Ecto neural progenitor cell (in vitro differentiated cells): ENCODE results near the gene DRAM1.

Source experiments
- DNase-seq: peaks from one replicate; pipeline ENCODE4 v3.0.0-alpha.2; 2018; ENCODE audit warnings: low spot score

Gene DRAM1

GRCh38 chr12:101941306-101942249 is 64.2 kb downstream of the DRAM1 start:
- no peak for DNase-seq

DNA sequence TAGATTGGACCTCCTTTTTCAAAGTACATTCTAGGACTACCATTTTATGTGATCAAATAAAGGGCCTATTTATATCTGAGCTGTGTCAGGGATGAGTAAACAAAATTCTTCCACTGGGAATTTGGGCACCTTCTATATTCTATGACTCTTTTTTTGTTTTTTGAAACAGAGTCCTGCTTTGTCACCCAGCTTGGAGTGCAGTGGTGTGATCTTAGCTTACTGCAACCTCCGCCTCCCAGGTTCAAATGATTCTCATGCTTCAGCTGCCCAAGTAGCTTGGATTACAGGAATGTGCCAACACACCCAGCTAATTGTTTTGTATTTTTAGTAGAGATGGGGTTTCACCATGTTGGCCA is 64.8 kb downstream of the DRAM1 start:
- DNase-seq = no peak

GRCh38 chr12:101945369-101946232 is 68.2 kb downstream of the DRAM1 start:
- no peak for DNase-seq

- no peak for DNase-seq
Measured at GRCh38 chr12:101946233-101946611, 68.8 kb downstream of the DRAM1 start.

DNA sequence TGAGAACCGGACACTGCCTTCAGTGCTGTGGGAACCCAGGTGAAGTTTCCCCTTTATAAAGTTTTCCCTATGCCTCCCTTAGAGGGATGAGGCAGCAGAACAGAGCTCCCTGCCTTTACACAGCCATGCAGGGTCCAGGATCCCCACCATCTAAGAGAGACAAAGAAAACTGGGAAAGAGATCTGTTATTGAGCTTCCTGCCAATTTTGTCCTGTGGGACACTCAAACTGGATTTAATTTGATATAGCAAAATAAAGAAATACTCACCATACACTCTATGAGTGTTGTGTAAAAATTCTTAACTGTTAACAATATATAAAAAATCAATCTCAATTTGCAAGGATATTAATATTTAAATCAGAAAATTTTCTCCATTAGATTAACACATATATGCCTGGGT is 69.9 kb downstream of the DRAM1 start:
- DNase-seq = no peak

DNA sequence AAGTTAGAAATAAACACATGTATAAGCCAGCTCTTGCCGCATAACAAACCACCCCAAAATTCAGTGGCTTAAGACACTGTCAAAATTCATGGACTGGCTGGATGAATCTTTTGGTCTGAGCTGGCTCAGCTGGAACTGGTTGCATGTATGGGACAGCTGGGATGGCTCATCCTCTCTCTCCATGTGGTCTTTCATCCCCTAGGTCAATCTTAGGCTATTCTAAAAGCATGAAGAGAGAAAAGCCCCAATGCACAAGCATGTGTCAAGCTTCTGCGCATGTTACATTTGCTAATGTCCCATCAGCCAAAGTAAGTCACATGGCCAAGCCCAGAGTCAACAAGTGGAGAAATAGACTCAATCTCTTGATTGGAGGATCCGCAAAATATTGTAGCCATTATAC is 71.0 kb downstream of the DRAM1 start:
- DNase-seq = no peak

DNA sequence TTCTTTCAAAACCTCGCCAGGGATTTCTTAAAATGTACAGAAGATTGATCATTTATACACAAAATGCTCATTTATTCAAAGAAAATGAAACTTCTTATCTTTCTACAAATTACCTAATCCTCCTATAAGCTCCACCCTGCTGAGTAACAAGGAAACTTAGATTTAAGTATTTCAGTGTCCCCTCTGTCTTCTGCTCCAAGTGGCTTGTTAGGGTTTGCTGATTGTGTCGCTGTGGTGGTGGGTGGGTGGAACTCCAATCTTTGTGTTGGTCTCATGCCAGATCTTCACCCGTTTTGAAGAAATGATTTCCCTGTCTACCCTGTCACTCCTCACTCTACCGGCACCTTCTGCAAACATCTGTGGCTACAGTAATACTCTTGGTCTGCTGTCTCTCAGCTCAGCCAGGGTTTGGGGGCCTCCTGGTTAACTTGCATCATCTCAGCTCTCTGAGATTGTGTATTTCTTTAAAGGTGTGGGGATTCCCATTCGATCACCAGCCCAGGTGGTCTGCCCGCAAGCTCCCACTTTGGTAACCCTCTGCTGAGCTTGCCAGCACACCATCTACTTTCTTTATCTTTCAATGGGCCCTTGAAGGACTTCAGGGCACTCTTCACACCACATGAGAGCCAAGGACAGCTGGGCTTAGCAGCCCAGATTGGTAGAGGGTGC is 73.8 kb downstream of the DRAM1 start:
- DNase-seq = no peak

- no peak for DNase-seq
Measured at GRCh38 chr12:101954113-101954512, 76.7 kb downstream of the DRAM1 start.

- no peak for DNase-seq
Measured at GRCh38 chr12:101954676-101955075, 77.3 kb downstream of the DRAM1 start.

DNA sequence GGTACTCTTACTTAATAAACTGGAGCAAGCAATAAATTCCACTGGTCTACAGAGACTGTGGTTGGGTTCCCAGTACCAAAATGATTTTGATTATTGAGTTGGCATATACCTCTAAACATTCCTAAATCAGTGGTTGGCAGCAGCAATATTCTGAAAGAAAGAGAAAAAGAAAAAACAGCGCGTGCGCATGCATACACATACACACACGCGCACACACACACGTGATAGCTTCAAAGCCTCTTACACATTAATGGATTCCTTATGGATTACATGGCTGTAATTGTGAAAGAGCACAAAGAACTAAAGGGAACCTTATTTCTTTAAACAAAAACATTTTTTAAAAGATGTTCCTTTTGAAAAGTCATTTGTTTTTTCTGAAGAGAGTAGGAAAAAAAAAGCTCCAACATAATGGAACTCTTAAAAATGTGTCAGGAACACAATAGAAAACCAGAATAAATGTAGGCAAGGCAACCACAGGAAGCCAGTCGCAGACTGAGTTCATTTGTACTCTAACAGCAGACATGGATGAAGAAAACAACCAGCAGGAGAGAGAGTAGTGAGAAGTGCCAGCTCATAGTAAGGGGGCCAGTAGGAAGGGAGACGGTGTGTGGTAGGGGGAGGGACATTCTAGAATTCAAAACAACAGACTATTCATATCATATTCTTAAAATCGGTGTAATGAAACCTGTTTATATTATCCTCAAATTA is 80.0 kb downstream of the DRAM1 start:
- DNase-seq = no peak

- DNase-seq = no peak
Measured at GRCh38 chr12:101959607-101960006, 82.2 kb downstream of the DRAM1 start.

DNA sequence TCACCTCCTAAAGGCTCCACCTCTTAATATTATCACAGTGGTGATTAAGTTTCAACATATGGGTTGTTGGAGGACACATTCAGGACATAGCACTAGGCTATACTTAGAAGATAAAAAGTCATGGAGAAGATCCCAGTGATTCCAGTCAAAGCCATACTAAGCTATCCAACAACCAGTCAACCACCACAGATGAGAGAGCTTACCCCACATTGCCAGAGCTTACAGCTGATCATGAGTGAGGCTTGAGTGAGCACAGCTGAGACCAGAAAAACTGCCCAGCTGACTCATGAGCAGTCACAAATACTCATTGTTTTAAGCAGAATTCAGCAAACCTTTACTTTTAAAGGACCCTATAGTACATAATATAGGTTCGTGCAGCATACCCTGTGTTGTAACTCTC is 85.1 kb downstream of the DRAM1 start:
- no peak for DNase-seq

DNA sequence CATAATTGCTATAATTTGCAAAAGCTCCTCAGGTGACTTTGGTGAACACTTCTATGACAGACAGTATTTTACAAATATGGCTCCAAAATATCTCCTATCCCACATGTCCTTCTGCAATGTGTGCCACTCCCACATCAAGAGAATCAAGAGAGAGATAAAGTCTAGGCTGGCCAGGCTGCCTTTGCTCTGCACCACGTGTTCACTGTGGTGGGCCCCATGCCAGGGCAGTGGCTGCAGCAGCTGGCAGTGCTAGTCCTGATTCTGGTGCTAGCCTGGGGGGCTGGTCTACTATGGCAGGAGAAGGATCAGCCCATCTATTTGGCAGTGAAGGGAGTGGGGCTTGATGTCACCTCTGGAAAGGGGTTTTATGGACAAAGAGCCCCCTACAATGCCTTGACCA is 86.3 kb downstream of the DRAM1 start:
- DNase-seq = no peak

DNA sequence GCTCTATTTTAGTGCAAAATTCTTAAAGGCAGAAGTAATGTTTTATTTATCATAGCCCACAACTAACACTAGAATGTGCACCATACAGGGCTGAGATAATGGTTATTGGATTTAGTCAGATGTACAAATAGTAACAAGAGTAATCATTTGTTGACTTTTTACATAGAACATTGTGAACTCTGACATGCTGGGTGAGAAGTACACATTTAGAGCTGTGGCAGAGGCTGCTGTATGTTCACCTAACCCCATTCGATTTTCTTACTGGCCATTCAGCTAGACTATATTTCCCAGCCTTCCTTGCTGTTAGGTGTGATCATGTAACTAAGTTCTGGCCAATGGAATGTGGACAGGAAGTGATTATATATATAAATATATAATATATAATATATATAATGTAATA is 89.1 kb downstream of the DRAM1 start:
- no peak for DNase-seq

DNA sequence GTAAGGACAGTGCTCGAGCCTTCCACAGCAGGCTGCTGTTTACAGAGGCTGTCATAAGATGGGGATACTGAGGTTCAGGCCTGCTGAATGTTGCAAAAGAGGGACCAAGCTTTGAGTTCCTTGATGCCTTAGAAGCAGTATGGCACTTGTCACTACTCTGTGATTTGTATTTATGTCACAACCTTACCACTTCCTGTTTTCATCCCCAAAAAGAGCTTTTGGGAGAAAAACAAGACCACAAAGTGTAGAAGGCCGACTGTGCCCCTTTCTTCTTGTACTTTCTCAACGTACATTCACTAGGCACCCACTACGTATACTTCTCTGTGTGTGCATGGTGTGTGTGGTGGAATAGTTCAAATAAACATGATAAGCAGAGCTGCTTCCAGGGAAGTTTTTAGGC is 90.1 kb downstream of the DRAM1 start:
- DNase-seq = no peak

- DNase-seq = no peak
Measured at GRCh38 chr12:101968770-101969169, 91.4 kb downstream of the DRAM1 start.
